ENCODE measurements around the gene PARVG.

DNA sequence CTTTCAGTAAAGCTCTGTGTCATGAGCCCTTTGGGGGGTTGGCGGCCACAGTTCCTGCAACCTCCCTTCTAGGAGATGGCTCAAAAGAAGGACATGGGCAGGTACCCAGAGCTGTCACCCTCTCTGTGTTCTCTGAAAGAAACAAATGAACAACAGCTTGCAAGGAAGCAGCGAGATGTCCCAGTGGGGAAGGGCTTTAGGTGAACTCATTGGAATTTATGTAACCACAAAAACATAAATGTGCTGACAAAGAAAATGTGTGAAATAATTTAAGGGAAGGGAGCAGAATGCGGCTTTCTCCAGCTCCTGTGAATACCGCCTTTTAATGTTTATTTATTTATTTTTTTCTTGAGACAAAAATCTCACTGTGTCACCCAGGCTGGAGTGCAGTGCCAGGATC, 3.3 kb downstream of the PARVG start:
- TF ChIP-seq, protein P1, sequence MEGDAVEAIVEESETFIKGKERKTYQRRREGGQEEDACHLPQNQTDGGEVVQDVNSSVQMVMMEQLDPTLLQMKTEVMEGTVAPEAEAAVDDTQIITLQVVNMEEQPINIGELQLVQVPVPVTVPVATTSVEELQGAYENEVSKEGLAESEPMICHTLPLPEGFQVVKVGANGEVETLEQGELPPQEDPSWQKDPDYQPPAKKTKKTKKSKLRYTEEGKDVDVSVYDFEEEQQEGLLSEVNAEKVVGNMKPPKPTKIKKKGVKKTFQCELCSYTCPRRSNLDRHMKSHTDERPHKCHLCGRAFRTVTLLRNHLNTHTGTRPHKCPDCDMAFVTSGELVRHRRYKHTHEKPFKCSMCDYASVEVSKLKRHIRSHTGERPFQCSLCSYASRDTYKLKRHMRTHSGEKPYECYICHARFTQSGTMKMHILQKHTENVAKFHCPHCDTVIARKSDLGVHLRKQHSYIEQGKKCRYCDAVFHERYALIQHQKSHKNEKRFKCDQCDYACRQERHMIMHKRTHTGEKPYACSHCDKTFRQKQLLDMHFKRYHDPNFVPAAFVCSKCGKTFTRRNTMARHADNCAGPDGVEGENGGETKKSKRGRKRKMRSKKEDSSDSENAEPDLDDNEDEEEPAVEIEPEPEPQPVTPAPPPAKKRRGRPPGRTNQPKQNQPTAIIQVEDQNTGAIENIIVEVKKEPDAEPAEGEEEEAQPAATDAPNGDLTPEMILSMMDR (optimal IDR thresholded peaks at IDR 0.05 in 1 of 3, IDR thresholded peaks at IDR 0.05 in 1 of 3, conservative IDR thresholded peaks at IDR 0.05 in 1 of 3; ENCODE audit: extremely low read depth in 1 of 3, insufficient read depth in 2 of 3, low read length in 3 of 3), result no peak
- TF ChIP-seq EZH2 (IDR thresholded peaks at IDR 0.05; ENCODE audit: low read length), result no peak

Data from keratinocyte (primary cell).